Stimulated activated CD8-positive, alpha-beta memory T cell treated with anti-CD3 and anti-CD28 coated beads, Interleukin-12 subunit alpha, Interleukin-12 subunit beta, amount 100 ng/mL, for 1 hour (primary cell): ENCODE data around the gene OR6M1.

Source experiments
- DNase-seq: peaks from one replicate; pipeline ENCODE4 v3.0.0-alpha.2; 2020; ENCODE audit warnings: low read depth

The OR6M1 gene

DNA sequence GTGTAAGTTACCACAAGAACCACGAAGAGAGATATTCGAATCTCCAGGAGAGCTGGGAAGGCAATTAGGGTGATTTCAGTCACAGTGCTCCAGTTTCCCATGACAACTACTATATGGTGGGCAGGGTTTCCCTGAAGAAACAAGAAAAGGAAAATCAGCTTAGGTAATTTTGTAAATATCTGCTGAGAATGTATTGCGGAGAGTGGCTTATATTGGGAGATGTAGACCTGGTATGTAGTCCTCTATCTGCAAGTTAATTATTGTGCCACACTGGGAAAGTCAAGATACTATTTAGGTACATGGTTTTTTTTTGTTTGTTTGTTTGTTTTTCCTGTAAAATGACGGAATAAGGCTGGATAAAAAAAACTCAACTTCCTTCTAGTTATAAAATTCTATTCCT, at the start of gene OR6M1:
Gene OR6M1, minus strand, starts transcription at position 101 of the 400 bp plus-strand sequence. Its CDS starts 0 bp downstream, at position 101.
- DNase-seq = no peak

- no peak for DNase-seq
These were observed 46.9 kb upstream of the OR6M1 start for GRCh38 chr11:123853038-123853437.

DNA sequence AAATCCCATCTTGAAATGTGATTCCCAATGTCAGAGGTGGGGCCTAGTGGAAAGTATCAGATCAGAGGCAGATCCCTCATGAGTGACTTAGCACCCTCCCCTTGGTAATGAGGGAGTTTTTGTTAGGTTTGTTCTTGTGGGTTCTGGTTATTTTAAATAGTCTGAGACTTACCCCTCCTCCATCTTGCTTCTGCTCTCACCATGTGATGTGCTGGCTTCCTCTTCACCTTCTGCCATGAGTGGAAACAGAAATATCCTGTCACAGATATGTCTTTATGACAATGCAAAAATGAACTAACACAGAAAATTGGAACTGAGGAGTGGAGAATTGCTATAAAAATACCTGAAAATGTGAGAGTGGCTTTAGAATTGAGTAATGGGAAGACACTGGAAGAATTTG, 46.2 kb upstream of the OR6M1 start:
- no peak for DNase-seq

DNA sequence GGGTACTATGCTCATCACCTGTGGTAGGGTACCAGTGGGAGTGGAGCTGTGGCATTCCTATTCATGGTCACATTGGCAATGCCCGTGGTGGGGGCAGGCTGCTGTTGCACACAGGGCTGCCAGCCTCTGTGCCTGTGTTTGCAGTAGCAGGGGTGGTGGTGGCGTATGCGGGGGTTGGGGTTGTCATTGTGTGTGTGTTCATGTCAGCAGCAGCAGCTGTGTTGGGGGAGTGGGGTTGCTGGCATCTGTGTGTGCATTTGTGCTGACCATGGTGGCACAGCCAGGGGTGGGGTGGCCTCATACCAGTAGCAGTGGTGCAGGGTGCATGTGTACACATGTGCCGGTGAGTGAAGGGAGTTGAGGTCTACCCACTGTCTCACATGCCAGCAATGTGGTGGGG, 45.0 kb upstream of the OR6M1 start:
- DNase-seq = no peak

GRCh38 chr11:123841174-123841573, 35.0 kb upstream of the OR6M1 start:
- no peak for DNase-seq

GRCh38 chr11:123839131-123839530, 33.0 kb upstream of the OR6M1 start:
- no peak for DNase-seq

DNA sequence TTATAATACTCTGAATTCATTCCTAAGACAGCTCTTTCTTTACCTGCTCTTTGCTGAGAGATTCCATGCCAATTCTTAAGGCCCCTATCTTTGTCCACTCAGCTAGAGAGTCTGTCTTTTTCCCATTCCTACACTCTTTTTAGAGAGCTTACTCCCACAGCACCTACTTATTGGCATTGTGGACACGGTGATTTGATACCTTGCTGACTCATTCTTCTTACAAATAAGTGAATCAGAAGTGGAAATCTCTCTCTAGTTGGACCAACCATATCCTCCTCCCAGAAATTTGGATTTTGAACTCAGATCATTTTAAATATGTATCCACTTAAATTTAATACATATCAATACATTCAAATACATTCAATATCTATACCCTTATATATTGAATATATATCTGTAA, 32.5 kb upstream of the OR6M1 start:
- DNase-seq = no peak

DNA sequence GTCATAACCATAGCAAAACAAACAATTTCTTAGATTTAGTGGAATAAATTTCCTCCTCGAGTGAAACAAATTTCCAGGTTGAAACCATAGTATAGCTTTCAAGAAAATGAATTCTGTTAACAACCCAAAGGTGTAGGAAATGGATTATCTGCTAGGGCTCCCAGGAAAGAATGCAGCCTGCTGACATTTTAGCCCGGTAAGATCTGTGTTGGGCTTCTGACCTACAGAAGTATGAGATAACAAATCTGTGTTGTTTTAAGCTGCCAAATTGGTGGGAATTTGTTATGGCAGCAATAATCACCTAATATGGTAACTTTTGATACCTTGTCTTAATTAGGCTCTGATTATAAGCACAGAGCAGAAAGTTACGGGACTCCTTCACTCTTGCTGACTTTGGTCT, 32.0 kb upstream of the OR6M1 start:
- DNase-seq = no peak

- no peak for DNase-seq
These were observed 26.9 kb upstream of the OR6M1 start for GRCh38 chr11:123833095-123833494.

GRCh38 chr11:123829745-123830144, 23.6 kb upstream of the OR6M1 start:
- DNase-seq = no peak

GRCh38 chr11:123822599-123822998, 16.4 kb upstream of the OR6M1 start:
- no peak for DNase-seq

- no peak for DNase-seq
These were observed 15.9 kb upstream of the OR6M1 start for GRCh38 chr11:123822032-123822431.

DNA sequence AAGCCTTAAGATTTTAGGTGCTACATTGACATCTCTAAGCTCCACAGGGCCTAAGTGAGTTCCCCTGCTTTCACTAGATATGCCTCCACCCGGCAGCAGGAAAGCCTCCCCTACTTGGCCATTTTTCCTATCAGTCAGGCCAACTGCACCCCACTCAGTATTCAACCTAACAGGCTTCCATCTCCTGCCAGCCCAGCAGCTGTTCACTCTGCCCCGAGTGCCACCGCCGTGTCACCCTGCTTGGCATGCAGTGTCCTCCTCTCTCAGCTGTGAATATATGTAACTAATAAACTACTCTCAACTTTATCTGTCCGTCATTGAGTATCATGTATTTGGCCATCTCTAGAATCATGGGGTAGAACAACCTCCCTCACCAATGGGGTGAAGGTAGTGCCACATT, 9.0 kb upstream of the OR6M1 start:
- DNase-seq = no peak

GRCh38 chr11:123801765-123802164, 4.4 kb downstream of the OR6M1 start:
- no peak for DNase-seq

GRCh38 chr11:123800036-123800435, 6.1 kb downstream of the OR6M1 start:
- no peak for DNase-seq

DNA sequence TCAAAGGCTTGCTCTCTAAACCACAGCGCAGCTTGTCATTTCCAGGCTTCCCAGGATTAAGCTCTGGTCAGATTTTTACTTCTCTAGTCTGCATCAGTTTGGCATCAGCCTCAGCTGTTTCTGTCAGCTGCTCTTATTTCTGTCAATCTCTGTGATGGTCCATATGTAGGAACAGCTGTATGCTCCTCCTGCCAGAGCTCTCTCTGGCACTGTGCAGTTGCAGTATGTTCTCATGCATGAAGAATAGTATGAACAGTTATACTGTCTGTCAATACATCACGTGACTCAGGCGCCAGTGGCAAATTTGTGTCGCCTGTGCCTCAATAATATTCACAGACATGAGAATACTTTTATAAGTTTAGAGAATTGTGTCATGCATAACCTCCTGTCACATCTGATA, 6.7 kb downstream of the OR6M1 start:
- no peak for DNase-seq

DNA sequence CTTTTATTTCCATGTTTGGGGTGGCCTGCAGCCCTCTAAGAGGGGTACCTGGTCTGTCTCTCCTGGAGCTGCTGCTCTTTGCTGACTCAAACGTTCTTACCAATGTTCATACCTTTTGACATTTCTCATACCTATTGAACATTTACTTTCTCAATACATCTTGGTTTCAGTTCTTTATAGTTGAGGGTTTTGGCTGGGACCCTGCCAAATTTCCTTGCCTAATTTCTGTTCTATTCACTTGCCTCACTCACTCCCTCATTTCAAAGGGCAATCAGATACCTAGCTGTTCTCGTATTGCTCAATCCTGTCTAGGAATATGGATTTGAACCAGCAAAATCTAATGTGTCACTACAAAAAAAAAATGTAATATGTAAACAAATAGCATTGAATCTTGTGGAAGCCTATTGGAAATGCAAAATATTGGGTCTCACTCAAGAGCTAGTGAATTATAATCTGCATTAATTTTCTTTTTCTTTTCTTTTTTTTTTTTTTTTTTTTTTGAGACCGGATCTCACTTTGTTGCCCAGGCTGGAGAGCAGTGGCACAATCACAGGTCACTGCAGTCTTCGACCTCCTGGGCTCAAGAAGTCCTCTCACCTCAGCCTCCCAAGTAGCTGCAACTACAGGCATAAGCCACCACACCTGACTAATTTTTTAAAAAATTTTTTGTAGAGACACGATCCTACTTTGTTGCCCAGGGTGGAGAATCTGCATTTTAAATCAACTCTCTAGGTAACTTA, 7.5 kb downstream of the OR6M1 start:
- DNase-seq = no peak

DNA sequence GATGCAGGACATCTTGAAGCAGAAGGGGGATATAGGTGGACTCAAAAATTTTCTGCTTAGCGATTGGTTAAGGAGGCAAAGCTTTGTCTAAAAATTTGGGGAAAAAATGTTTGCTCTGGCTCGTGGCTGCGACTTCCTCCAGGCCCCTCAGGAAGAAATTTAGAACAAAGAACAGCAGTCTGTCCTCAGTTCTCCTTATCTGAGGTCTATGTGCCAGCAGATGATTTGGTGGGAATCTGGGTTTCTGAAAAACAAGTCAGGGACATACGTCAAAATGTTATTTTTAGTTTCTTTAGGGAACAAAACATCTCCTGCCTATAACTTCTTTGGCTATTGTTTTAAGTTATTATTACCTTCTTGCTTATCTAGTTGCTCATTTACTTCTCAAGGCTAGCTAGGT, 8.1 kb downstream of the OR6M1 start:
- no peak for DNase-seq

DNA sequence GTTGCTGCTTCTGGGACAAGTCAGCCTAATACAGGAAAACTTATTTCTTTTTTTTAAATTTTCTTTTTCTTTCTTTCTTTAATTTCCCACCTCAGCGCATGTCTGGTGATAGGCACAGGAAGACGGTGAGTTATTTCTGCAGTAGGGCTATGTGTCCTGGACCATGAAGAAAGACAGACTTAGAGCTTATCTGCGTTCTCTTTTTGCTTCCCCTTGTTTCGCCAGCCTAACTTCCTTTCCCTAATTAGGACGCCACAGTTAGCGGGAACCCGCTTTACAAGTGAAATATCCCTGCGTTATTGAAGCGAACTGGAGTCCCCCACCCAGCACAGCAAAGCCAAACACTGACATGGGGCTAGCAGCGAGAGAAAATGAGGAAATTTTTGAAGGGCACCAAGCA, 8.6 kb downstream of the OR6M1 start:
- no peak for DNase-seq

- DNase-seq = no peak
These were observed 9.0 kb downstream of the OR6M1 start for GRCh38 chr11:123797114-123797513.

GRCh38 chr11:123796226-123796625, 9.9 kb downstream of the OR6M1 start:
- no peak for DNase-seq

DNA sequence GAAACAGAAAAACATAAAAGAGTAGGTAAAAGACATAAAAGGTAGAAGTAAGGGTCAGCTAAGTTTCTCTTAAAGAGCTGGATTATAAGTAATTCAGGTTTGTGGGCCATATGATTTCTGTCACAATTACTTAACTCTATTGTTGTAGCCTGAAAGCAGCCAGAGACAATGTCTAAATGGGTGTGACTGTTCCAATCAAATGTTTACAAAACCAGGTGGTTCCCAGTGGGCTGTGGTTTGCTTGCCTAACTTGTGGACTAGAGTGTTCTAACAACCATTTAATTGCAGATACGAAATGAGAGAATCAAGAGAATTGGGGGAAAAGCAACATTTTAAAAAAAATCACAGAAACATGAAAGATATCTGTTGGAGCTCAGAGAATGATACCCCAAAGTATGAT, 22.6 kb downstream of the OR6M1 start:
- DNase-seq = no peak

DNA sequence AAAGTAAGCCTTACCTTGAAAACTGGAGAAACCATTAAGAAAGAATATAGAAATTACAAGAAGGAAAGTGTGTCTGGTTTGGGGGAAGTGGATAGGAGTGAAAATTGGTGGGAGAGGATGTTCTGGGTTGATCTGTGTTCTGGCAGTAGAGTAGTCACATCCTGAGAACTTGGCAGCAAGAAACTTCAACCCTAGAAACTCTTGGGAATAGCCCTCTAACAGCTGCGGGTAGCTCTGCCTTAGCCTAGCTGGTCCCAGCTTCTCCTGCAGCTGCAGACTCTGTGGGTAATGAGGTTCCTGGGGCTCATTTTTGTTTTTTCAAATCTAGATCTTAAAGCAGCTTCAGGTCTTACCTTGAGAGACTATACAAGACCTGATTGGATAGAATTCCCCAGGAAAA, 27.6 kb downstream of the OR6M1 start:
- DNase-seq = no peak

DNA sequence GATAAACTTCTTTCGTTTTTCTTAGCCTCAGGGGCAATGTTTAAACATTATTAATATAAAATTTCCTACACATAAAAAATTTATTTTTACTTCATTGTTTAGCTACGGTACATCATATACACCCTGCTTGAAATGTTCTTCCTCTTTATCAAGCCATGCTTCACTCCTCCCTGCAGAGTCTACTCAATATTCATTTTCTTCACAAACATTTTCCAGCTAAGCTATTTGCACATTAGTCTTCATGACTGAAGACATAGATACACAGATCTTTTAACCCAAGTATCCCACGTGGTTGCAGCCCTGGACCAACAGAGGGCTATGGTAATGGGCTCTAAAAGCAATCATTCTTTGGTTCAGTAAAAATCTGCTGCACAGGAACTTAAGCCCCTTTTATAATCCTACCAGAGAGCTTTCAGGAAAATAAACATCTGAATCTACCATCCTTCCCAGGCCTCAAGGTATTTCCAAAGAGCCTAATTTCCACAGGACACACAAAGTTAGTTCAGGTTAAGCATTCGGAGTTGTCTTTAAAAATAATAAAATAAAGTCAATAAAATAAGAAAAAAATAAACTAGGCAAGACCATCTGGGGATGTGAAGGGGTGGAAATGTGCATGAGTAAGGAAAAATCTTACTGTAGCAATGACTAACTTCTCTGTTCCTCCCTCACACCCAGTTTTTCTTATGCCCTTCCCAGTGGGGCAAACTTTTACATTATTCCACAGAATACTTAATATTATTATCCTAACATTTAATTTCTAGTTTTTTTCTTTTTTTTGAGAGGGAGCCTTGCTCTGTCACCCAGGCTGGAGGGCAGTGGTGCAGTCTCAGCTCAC, 30.2 kb downstream of the OR6M1 start:
- DNase-seq = no peak
